AG09309 (cell line): Measurements from ENCODE around the gene TMED4.

Source experiments
- DNase-seq: peaks from one replicate; pipeline ENCODE4 v3.0.0-alpha.2; 2010; ENCODE audit warnings: low read depth
- H3K4me3 ChIP-seq: 2 replicates; pipeline ENCODE4 v1.5.1; 2011; ENCODE audit warnings: mild to moderate bottlenecking, low read depth, low read length, moderate library complexity; ENCODE audit not compliant: control insufficient read depth
- CTCF ChIP-seq: IDR thresholded peaks from 2 replicates; pipeline ENCODE4 v1.5.1; 2011; ENCODE audit warnings: mild to moderate bottlenecking, low read depth, low read length, inconsistent platforms; ENCODE audit not compliant: insufficient read depth, control insufficient read depth; ENCODE audit errors: missing control alignments

TMED4 gene

GRCh38 chr7:44618045-44618444 lies 36.0 kb upstream of the TMED4 start:
- TF ChIP-seq CTCF = no peak
- DNase-seq = no peak
- H3K4me3 ChIP-seq = no peak overlapping the region

- DNase-seq = peak; percentile 29
- no peak for TF ChIP-seq CTCF
- no peak overlapping the region for H3K4me3 ChIP-seq
These were observed 35.3 kb upstream of the TMED4 start for GRCh38 chr7:44617225-44617890.

GRCh38 chr7:44616545-44616944 lies 34.5 kb upstream of the TMED4 start:
- no peak for DNase-seq
- no peak for TF ChIP-seq CTCF
- no peak overlapping the region for H3K4me3 ChIP-seq

- no peak overlapping the region for H3K4me3 ChIP-seq
- TF ChIP-seq CTCF = no peak
- DNase-seq = no peak
These were observed 33.8 kb upstream of the TMED4 start for GRCh38 chr7:44615793-44616192.

- H3K4me3 ChIP-seq = no peak overlapping the region
- TF ChIP-seq CTCF = no peak
- no peak for DNase-seq
These were observed 33.1 kb upstream of the TMED4 start for GRCh38 chr7:44615149-44615611.

GRCh38 chr7:44609829-44610228 lies 27.8 kb upstream of the TMED4 start:
- TF ChIP-seq CTCF = no peak
- DNase-seq = no peak
- no peak overlapping the region for H3K4me3 ChIP-seq

- H3K4me3 ChIP-seq = no peak overlapping the region
- no peak for TF ChIP-seq CTCF
- peak; percentile 83 for DNase-seq
These were observed 27.1 kb upstream of the TMED4 start for GRCh38 chr7:44608916-44609648.
